ENCODE results near the gene SIN3A. TPM values are rescaled to one million over a fixed set of nuclear protein-coding genes. Genes with fewer than 3 reads are reported as not detected.

Gene SIN3A
- total and polyA plus RNA-seq, 2 experiments from 2014 or later = 24.3 to 73.0 TPM

MicroRNA genes within 50 kb of the gene (microRNA counts, 767-probe panel; counts per million panel counts)
- microRNA hsa-miR-631 = not detected

Small RNAs within 50 kb of the gene (microRNA-seq; reads per million reads assigned to microRNA genes)
- not detected for gene MIR631

Small RNAs within 50 kb of the gene (small RNA-seq; reads per million reads assigned to genes)
- gene AC105036.2 (ENCODE audit: low replicate concordance) = not detected

Other genes with a start within 250 kb of the SIN3A start
- gene C15orf39, start 249.8 kb downstream of the SIN3A start, total RNA-seq (2014; rRNA removed; shearing (Covaris generic)) = 48.5 and 54.1 TPM in 2 replicates
- gene C15orf39, start 249.8 kb downstream of the SIN3A start, polyA plus RNA-seq (2016; fragmentation: Nextera tagmentation; extraction: Ambion mirVana) = 13.4 and 13.9 TPM in 2 replicates
- 0.70 and 1.3 TPM in 2 replicates for gene GOLGA6C, start 193.4 kb downstream of the SIN3A start, total RNA-seq (2014; rRNA removed; shearing (Covaris generic))
- 0.34 TPM in 1 of 2 replicates, not detected in the other for gene GOLGA6C, start 193.4 kb downstream of the SIN3A start, polyA plus RNA-seq (2016; fragmentation: Nextera tagmentation; extraction: Ambion mirVana)
- gene GOLGA6D, start 168.9 kb downstream of the SIN3A start, total RNA-seq (2014; rRNA removed; shearing (Covaris generic)) = 1.0 and 2.1 TPM in 2 replicates
- gene GOLGA6D, start 168.9 kb downstream of the SIN3A start, polyA plus RNA-seq (2016; fragmentation: Nextera tagmentation; extraction: Ambion mirVana) = 0.71 and 0.99 TPM in 2 replicates
- 131 and 166 TPM in 2 replicates for gene COMMD4, start 115.6 kb downstream of the SIN3A start, total RNA-seq (2014; rRNA removed; shearing (Covaris generic))
- 128 and 131 TPM in 2 replicates for gene COMMD4, start 115.6 kb downstream of the SIN3A start, polyA plus RNA-seq (2016; fragmentation: Nextera tagmentation; extraction: Ambion mirVana)
- gene NEIL1, start 104.7 kb downstream of the SIN3A start, total RNA-seq (2014; rRNA removed; shearing (Covaris generic)) = 9.7 and 17.0 TPM in 2 replicates
- 6.2 and 11.7 TPM in 2 replicates for gene NEIL1, start 104.7 kb downstream of the SIN3A start, polyA plus RNA-seq (2016; fragmentation: Nextera tagmentation; extraction: Ambion mirVana)
- gene MAN2C1, start 83.1 kb downstream of the SIN3A start, total RNA-seq (2014; rRNA removed; shearing (Covaris generic)) = 129 and 131 TPM in 2 replicates
- gene MAN2C1, start 83.1 kb downstream of the SIN3A start, polyA plus RNA-seq (2016; fragmentation: Nextera tagmentation; extraction: Ambion mirVana) = 31.4 and 42.3 TPM in 2 replicates
- gene PTPN9, start 127.6 kb upstream of the SIN3A start, total RNA-seq (2014; rRNA removed; shearing (Covaris generic)) = 27.2 and 32.7 TPM in 2 replicates
- 12.1 and 13.3 TPM in 2 replicates for gene PTPN9, start 127.6 kb upstream of the SIN3A start, polyA plus RNA-seq (2016; fragmentation: Nextera tagmentation; extraction: Ambion mirVana)
- gene SNUPN, start 174.0 kb upstream of the SIN3A start, total RNA-seq (2014; rRNA removed; shearing (Covaris generic)) = 27.7 and 31.5 TPM in 2 replicates
- 20.5 and 22.4 TPM in 2 replicates for gene SNUPN, start 174.0 kb upstream of the SIN3A start, polyA plus RNA-seq (2016; fragmentation: Nextera tagmentation; extraction: Ambion mirVana)
- 315 and 319 TPM in 2 replicates for gene IMP3, start 188.5 kb upstream of the SIN3A start, total RNA-seq (2014; rRNA removed; shearing (Covaris generic))
- 210 and 219 TPM in 2 replicates for gene IMP3, start 188.5 kb upstream of the SIN3A start, polyA plus RNA-seq (2016; fragmentation: Nextera tagmentation; extraction: Ambion mirVana)
- gene SNX33, start 196.2 kb upstream of the SIN3A start, total RNA-seq (2014; rRNA removed; shearing (Covaris generic)) = 14.6 and 21.2 TPM in 2 replicates
- gene SNX33, start 196.2 kb upstream of the SIN3A start, polyA plus RNA-seq (2016; fragmentation: Nextera tagmentation; extraction: Ambion mirVana) = 4.9 and 6.2 TPM in 2 replicates

Data from GM23338 (cell line).